Measurements from ENCODE around the gene ANO2.

DNA sequence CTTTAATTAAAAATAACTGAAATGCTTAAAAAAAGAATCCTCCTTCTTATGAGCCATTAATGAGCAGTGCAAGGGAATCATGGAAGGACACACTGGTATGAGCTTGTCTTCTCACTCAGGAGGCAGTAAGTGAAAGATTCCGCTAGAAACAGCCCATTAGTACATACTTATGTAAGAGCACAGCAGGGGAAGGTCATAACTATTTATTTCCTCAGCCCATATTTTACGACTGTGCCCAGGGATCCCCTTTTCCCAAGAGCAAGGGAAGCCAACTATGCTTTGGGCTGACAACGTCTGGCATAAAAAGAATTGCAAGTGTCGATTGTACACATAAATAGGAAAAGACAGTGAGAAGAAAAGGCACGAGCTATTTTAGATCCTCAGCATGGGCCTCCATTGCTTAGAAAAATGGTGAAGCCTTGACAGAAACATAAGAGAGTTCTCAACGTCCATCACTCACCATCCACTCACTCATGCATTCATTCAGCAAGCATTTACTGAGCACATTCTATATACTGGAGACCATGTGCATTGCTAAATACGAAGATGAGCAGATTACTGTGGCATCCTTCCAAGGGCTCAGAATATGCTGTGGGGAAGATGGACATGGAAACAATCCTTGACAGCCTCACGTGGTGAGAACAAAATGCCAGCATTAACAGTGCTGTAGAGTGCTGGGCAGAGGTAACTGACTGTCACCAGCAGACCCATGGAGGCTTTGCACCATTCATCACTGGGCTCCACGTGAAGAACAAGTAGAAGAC lies 360.5 kb downstream of the ANO2 start:
- TF ChIP-seq CTCF (IDR thresholded peaks at IDR 0.05; ENCODE audit: poor library complexity, severe bottlenecking), result no peak
- no peak for TF ChIP-seq REST (IDR thresholded peaks at IDR 0.05; ENCODE audit: borderline replicate concordance)
- no peak for TF ChIP-seq RAD21 (conservative IDR thresholded peaks at IDR 0.05)
- no peak for TF ChIP-seq POLR2AphosphoS5 (IDR thresholded peaks at IDR 0.05)
- no peak for TF ChIP-seq MXI1 (conservative IDR thresholded peaks at IDR 0.05; ENCODE audit: poor library complexity, severe bottlenecking)
- no peak for TF ChIP-seq EZH2 (IDR thresholded peaks at IDR 0.05; ENCODE audit: borderline replicate concordance, insufficient read depth, low read length, poor library complexity, severe bottlenecking)
- no peak for TF ChIP-seq EP300 (conservative IDR thresholded peaks at IDR 0.05; ENCODE audit: poor library complexity, severe bottlenecking)

Measured in neural cell (in vitro differentiated cells).